H1 (cell line): ENCODE data around the gene PIK3CA. TPM values are rescaled to one million over a fixed set of nuclear protein-coding genes. Genes with fewer than 3 reads are reported as not detected.
A peak's percentile ranks its signal among the peaks of the same experiment; 100 is the strongest.

ENCODE experiments used
- TEAD4 ChIP-seq: IDR thresholded peaks from 2 replicates; pipeline ENCODE4 v1.6.1; 2012; ENCODE audit warnings: low read depth, low read length, inconsistent platforms, mixed read lengths
- polyA plus RNA-seq, 7 experiments: library from polyadenylated mRNA; depleted of rRNA in 3 of 7; stranded (reverse) in 5 of 7; unstranded in 2 of 7; fragments of >200 nt in 5 of 7; fragments of 200-250 nt in 2 of 7; gene quantifications; 1 replicate in 5 of 7; 2 replicates in 1 of 7; 4 replicates in 1 of 7; pipeline versions ENCODE4 v1.2.1 to v1.2.3, GENCODE V29; 2011 to 2013; ENCODE audit warnings: missing spikeins in 2 of 7, mixed read lengths in 2 of 7
- total RNA-seq: library from RNA; stranded (reverse); fragmentation: NEBNext Ultra II Directional; extraction: Animal tissue kit (Norgen Biotek cat#: 25700); gene quantifications from 2 replicates; pipeline ENCODE4 v1.2.1, GENCODE V29; 2021
- TF ChIP-seq, protein P1 (sequence below): fragments of 300-600 bp; sonication (generic); IDR thresholded peaks from 2 replicates; pipeline ENCODE4 v1.7.1; 2012; ENCODE audit warnings: low read length, moderate library complexity, mild to moderate bottlenecking, inconsistent platforms; ENCODE audit not compliant: insufficient replicate concordance

The PIK3CA gene
- total and polyA plus RNA-seq, 2 of the 8 experiments (the other 6 are each of a cell fraction or from before 2014, with no cell fraction given) = 1.6 to 11.3 TPM

DNA sequence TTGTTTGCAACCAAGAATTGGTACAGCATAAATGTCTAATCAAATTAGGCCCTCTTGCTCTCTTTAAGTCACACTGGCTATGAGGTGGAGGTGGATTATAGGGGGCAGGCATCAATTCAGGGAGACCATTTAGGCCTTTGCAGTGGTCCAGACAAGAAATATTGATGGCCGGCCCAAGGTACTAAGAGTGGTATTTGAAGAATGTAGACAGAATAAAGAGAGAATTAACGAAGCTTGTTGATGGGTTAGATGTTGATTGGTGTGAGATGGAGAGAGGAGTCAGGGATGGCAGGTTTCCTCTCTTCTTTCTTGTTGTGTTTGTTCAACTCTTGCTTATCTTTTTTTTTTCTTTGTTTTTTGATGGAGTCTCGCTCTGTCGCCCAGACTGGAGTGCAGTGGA is 48.5 kb downstream of the PIK3CA start (continued):
- TF ChIP-seq, protein P1, sequence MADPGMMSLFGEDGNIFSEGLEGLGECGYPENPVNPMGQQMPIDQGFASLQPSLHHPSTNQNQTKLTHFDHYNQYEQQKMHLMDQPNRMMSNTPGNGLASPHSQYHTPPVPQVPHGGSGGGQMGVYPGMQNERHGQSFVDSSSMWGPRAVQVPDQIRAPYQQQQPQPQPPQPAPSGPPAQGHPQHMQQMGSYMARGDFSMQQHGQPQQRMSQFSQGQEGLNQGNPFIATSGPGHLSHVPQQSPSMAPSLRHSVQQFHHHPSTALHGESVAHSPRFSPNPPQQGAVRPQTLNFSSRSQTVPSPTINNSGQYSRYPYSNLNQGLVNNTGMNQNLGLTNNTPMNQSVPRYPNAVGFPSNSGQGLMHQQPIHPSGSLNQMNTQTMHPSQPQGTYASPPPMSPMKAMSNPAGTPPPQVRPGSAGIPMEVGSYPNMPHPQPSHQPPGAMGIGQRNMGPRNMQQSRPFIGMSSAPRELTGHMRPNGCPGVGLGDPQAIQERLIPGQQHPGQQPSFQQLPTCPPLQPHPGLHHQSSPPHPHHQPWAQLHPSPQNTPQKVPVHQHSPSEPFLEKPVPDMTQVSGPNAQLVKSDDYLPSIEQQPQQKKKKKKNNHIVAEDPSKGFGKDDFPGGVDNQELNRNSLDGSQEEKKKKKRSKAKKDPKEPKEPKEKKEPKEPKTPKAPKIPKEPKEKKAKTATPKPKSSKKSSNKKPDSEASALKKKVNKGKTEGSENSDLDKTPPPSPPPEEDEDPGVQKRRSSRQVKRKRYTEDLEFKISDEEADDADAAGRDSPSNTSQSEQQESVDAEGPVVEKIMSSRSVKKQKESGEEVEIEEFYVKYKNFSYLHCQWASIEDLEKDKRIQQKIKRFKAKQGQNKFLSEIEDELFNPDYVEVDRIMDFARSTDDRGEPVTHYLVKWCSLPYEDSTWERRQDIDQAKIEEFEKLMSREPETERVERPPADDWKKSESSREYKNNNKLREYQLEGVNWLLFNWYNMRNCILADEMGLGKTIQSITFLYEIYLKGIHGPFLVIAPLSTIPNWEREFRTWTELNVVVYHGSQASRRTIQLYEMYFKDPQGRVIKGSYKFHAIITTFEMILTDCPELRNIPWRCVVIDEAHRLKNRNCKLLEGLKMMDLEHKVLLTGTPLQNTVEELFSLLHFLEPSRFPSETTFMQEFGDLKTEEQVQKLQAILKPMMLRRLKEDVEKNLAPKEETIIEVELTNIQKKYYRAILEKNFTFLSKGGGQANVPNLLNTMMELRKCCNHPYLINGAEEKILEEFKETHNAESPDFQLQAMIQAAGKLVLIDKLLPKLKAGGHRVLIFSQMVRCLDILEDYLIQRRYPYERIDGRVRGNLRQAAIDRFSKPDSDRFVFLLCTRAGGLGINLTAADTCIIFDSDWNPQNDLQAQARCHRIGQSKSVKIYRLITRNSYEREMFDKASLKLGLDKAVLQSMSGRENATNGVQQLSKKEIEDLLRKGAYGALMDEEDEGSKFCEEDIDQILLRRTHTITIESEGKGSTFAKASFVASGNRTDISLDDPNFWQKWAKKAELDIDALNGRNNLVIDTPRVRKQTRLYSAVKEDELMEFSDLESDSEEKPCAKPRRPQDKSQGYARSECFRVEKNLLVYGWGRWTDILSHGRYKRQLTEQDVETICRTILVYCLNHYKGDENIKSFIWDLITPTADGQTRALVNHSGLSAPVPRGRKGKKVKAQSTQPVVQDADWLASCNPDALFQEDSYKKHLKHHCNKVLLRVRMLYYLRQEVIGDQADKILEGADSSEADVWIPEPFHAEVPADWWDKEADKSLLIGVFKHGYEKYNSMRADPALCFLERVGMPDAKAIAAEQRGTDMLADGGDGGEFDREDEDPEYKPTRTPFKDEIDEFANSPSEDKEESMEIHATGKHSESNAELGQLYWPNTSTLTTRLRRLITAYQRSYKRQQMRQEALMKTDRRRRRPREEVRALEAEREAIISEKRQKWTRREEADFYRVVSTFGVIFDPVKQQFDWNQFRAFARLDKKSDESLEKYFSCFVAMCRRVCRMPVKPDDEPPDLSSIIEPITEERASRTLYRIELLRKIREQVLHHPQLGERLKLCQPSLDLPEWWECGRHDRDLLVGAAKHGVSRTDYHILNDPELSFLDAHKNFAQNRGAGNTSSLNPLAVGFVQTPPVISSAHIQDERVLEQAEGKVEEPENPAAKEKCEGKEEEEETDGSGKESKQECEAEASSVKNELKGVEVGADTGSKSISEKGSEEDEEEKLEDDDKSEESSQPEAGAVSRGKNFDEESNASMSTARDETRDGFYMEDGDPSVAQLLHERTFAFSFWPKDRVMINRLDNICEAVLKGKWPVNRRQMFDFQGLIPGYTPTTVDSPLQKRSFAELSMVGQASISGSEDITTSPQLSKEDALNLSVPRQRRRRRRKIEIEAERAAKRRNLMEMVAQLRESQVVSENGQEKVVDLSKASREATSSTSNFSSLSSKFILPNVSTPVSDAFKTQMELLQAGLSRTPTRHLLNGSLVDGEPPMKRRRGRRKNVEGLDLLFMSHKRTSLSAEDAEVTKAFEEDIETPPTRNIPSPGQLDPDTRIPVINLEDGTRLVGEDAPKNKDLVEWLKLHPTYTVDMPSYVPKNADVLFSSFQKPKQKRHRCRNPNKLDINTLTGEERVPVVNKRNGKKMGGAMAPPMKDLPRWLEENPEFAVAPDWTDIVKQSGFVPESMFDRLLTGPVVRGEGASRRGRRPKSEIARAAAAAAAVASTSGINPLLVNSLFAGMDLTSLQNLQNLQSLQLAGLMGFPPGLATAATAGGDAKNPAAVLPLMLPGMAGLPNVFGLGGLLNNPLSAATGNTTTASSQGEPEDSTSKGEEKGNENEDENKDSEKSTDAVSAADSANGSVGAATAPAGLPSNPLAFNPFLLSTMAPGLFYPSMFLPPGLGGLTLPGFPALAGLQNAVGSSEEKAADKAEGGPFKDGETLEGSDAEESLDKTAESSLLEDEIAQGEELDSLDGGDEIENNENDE = no peak
- TF ChIP-seq TEAD4 = 0 out of 2 replicates have a peak, but pooled peaks have one; percentile 31
- TF ChIP-seq, all 59 proteins: peak for 1
